Measurements from ENCODE around the gene DNHD1.

DNA sequence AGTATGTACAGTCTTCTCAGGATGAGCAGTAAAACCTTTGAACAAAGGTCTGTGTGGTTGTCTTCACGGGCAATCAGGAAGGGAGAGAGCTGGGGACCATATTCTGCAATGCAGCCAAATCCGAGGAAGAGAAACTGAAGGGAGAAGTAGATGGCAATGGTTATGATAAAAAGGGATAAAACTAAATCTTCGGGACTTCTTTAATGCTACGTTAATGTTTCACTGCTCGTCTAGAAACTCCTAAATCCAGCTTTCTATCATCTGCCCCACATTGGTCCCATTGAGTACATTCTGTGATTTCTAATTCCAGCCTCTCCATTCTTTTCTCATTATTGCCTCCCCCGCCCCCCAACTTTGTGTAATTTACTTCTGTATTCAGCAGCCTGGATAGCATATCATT lies 14.1 kb upstream of the DNHD1 start:
- TF ChIP-seq POLR2A (IDR thresholded peaks at IDR 0.05) = no peak
- TF ChIP-seq, protein P1, sequence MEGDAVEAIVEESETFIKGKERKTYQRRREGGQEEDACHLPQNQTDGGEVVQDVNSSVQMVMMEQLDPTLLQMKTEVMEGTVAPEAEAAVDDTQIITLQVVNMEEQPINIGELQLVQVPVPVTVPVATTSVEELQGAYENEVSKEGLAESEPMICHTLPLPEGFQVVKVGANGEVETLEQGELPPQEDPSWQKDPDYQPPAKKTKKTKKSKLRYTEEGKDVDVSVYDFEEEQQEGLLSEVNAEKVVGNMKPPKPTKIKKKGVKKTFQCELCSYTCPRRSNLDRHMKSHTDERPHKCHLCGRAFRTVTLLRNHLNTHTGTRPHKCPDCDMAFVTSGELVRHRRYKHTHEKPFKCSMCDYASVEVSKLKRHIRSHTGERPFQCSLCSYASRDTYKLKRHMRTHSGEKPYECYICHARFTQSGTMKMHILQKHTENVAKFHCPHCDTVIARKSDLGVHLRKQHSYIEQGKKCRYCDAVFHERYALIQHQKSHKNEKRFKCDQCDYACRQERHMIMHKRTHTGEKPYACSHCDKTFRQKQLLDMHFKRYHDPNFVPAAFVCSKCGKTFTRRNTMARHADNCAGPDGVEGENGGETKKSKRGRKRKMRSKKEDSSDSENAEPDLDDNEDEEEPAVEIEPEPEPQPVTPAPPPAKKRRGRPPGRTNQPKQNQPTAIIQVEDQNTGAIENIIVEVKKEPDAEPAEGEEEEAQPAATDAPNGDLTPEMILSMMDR (IDR thresholded peaks at IDR 0.05) = no peak
